NK-92 (cell line): Measurements from ENCODE around the gene FREM3.
"Not testable (repeated sequence)": the region's sequence is repeated elsewhere in the genome, so short reads cannot be mapped to it uniquely, and the experiment has no call there.

ENCODE experiments used
- DNase-seq: peaks from one replicate; lab custom pipeline; 2025; ENCODE audit not compliant: unreplicated experiment; lab: John Stamatoyannopoulos, UW

The FREM3 gene

DNA sequence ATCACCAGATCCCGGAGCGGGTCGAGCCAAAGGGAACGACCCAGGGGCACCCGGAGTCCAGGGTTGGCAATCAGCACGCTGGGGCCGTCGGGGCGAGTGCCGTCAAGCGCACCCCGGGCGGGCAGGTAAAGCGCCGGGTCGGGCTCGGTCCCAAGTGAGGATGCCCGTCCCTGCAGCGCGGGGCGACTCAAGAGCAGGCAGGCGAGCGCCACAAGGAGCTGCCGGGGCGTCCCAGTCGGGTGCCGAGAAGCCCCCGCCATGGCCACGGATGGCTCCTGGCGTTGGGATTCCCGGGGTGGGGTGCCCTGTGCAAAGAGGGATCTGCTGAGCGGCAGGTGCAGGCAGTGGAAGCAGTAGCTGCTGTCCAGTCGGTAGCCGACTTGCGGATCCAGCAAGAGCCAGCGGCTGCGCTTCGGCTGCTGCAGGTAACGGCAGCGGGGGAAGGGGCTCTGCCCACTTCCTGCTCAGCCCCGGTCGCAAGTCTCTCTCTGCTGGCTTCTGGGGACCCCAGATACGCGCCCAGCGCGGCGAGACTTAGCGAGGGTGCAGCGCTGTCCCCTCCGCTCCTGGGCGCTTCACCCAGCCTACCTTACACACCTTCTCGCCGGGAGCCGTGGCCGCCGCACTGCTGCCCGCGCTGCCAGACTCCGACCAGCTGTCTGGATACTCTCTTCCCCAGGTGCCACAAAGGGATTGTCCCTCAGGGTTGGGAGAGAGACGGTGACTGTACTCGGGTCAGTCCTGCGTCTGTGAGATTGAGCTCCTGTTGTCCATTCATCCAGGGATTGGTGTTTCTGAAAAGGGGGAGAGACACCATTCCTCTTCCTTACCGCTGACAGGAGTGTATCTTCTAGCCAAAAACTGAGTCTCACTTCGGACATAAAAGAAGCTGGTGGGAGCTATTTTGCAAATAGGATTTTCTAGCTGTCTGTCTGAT, at the start of gene FREM3:
Gene FREM3 (minus strand): TSS at position 260 of the 937 bp plus-strand sequence. CDS start 0 bp downstream, at position 260.
- DNase-seq, result no peak

DNA sequence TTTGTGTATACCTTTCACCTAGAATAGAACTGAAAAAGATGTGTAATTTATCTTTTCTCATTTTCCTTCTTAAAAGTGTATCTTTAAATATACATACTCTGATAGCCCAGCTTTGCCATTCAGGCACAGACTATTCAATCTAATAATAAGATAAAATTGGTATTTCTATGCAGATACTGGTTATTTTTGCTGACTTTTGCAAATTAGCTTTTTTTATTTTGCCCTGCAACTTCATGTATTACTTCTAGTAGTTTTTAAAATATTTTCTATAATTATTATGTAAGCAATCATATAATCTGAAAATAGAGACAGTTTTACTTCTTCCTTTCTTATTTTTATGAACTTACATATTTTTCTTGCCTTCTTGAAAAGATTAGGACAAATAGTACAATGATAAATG, 45.4 kb upstream of the FREM3 start:
- no peak for DNase-seq

DNA sequence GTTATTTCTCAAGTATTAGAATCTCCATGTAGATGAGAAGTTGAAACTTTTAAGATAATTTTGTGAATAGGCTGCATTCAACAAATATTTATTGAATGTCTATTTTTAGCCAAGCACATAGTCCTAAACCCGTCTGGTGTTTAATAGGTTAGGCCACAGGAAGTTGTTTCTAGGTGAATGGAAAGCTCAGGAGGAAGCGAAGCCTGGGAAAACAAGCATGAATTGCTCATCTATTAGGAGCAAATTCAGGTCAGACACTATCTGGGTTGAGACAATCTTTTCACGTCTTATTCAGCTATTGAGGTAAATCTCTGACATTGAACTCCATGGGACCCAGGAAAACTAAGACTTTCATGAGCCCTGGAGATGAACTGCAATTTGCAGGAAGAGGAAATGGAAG, 43.1 kb upstream of the FREM3 start:
- DNase-seq, result no peak

DNA sequence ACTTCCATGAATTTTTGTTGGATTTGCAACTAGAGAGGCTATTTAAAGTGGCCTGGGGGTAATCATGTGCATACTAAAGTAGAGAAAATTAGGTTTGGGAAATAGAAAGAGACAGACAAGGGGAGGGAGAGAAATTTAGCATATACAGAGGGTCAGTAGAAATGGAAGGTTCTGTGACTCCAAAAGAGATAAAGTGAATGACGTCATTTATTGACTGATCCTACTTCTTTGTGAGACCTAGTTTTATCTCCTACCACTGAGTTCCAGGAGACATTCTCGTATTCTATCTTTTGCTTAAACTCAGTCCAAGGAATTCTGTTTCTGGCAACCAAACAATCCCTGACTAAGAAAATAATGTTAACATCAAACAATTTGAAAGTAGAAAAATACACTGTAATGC, 42.4 kb upstream of the FREM3 start:
- no peak for DNase-seq

DNA sequence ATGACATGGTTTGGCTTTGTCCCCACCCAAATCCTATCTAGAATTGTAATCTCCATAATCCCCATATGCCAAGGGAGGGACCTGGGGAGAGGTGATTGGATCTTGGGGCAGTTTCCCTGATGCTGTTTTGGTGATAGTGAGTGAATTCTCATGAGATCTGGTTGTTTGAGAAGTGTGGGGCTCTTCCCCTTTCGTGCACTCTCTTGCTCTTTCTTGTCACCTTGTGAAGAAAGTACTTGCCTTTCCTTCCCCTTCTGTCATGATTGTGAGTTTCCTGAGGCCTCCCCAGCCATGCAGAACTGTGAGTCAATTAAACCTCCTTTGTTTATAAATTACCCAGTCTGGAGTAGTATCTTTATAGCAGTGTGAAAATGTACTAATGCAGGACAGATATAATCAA, 36.4 kb upstream of the FREM3 start:
- no peak for DNase-seq

DNA sequence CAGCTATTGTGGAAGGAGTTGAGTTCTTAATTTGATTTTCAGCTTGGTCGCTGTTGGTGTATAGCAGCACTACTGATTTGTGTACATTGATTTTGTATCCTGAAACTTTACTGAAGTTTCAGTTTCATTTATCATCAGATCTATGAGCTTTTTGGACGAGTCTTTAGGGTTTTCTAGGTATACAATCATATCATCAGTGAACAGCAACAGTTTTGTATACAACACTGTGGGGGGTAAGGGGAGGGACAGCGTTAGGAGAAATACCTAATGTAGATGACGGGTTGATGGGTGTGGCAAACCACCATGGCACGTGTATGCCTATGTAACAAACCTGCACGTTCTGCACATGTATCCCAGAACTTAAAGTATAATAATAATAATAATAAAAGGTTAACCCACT, 35.6 kb upstream of the FREM3 start:
- DNase-seq, result not testable (repeated sequence)

DNA sequence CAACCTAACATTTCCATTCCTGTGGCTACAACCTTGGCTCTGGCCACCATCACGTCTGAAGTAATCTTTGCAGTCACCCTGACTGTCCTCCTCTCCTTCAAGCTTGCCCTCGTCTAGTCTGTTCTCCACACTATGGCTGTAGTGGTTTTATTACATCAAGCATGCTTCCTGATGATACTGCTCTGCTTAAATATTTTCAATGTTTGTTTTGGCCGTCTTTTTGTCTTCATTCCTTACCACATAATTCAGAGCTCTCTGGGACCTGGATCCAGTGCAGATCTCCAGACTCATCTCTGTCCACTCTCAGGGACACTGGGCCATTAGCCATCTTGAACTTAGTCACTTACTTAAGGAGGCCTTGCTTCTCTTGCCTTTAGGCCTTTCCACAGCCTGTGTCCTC, 27.7 kb upstream of the FREM3 start:
- no peak for DNase-seq

DNA sequence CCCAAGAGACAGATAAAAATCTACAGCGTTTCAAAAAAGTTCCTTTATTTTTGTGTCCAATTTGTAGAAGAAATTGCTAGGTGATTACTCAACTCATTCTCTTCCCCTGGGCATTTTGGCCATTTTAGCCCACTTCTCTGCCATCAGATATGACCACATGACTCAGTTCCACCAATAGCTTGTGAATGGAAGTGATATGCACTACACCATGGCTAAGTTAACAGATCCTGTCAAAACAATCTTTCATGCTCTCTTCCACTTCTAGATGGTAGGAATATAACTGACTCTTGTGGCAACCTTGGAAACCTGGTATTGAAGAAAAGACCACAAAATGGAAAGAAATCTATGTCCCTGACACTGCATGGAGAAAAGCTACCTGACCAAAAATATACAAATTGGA, 26.2 kb upstream of the FREM3 start:
- no peak for DNase-seq

DNA sequence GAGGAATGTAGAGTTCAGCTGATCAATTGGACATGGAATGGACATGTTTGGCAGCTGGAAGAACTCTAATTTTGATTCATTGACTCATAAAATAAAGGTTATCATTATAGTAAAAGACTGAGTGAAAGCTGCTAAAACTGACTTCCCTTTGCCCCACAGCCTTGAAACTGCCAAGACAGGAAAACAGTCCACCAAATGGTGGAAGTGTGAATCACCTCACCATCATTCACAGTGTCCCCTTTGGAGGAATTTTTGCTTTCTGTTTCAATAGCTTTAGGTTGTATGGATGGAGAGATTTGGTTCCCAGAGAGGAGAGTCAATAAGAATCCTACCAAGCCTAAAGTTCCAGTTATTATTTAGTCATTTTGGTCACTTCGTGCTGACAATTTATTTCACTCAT, 20.8 kb upstream of the FREM3 start:
- no peak for DNase-seq

DNA sequence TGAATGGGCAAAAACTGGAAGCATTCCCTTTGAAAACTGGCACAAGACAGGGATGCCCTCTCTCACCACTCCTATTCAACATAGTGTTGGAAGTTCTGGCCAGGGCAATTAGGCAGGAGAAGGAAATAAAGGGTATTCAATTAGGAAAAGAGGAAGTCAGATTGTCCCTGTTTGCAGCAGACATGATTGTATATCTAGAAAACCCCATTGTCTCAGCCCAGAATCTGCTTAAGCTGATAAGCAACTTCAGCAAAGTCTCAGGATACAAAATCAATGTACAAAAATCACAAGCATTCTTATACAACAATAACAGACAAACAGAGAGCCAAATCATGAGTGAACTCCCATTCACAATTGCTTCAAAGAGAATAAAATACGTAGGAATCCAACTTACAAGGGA, 18.3 kb upstream of the FREM3 start:
- DNase-seq, result not testable (repeated sequence)

DNA sequence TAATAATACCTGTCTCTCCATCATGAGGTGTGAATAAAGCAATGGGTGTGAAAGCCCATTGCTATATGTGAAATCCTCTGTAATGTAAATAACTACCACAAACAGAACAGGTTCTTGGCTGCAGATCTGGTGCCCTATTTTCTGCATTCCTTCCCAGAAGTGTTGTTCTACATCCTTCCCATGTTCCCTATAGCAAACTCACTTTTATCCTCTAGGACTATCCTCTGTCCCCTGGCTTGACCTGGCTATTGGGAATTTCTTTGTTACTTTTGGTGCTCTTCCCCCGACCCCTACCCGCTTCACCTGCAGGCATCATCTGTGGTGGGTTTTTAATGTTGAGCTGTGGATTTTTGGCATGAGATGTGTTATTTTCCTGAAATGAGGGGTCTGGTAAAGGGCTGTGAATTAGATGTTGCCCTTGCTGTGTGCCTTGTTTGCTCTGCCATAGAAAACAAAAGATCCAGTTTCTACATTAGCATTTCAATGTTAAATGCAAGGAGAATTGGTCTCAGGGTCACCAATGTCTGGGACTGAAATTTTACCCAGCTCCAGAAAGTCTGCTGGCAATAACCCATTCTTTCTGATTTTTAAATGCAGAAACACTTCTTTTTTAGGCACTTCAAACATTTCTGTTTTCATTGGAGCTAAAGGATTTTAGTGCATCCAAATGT, 13.6 kb upstream of the FREM3 start:
- DNase-seq, result no peak

DNA sequence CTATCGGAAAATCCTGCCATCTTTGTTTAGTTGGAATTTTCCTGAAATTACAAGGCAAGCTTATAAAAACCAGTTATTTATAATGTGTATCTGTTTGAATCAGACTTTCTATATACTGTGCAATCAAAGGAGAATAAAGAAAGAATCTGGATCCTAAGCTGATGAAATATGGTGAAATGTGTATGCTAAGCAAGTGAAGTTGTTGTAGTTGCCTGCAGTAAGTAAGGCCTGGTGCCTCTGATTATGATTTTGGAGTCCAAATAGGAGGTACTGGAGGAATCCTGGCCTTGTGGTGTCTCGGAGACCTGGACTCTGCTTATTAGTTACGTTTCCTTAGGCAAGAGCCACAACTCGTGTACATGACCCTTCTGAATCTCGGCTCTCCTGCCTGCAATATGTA, 13.1 kb upstream of the FREM3 start:
- no peak for DNase-seq

DNA sequence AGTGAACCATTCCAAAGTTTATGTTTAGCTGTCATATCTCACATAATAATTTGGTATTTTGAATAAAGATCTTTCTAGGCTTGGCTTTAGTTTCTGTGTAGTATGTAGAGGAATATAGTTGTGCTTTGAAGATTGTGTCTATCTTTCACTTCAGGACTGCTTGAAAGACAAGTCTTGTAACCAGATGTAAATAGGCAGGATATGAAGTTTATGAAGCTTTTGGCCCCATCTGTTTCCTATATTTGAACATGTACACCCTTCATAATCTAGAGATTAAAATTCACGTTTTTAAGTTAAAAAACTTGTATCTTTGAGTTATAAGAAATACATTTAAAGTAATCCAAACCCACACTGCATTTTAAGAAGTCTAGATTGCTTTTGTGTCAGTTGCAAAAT, 11.7 kb upstream of the FREM3 start:
- DNase-seq, result no peak

DNA sequence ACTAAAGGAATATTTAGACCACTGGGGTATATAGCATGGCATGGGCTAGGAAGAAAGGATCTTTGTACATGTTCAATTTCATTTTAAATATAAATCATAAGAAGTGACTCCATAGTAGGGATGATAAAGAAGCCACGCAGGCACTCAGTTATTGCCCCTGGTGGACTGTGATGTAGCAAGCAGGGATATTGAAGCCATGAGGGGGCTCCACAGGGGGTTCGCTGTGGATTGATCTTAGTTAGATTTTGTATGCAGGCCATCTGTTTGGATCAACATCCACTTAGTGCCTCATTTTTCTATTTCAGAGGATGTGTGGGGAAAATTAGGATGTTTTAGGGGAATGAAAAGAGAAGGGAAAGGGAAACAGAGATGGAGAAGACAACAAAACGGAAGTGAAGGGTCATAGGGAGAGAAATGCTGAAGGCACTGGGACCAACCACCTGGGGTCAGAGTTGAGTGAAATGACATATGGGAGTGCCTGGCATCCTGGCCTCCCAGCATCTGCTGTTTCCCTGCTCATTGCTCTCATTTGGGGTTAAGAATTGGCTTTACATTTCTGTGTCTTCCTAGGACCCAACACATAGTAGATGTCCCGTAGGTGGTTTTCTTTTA, 11.2 kb upstream of the FREM3 start:
- DNase-seq, result no peak

DNA sequence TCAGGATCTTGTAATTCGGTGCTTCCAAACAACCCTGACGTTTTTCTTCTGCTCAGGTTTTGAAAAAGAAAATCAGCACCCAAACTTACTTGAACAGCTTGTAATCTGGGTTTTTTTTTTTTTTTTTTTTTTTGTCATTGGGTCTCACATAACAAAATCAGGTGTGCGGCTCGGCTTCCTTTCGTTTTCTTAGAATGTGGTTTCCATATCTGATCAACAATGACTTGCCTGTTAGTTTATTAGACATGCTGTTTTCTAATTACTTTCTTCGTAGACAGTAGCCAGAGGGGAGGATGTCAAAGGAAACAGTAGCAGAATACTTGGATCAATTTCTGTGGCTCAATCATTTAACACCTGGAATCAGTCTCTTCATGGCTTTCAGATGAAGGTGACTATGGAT, 890 bp upstream of the FREM3 start:
- DNase-seq, result no peak

DNA sequence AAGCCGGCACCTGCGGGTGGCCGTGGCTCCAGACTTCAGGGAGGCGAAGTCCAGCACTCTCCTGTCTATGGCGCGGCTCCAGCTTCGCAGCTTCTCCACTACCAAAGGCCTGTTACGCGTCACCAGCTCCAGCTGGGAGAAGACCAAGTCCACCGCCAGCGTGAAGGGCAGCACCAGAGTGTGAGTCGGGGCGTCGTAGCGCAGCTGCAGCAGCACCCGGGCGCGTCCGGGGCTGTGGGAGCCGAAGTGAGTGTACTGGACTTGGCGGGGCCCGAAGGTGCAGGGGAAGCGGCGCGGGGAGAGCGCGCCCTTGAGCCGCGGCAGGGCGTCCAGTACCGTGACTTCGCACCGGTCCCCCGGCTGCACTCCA, 444 bp downstream of the FREM3 start:
- no peak for DNase-seq

DNA sequence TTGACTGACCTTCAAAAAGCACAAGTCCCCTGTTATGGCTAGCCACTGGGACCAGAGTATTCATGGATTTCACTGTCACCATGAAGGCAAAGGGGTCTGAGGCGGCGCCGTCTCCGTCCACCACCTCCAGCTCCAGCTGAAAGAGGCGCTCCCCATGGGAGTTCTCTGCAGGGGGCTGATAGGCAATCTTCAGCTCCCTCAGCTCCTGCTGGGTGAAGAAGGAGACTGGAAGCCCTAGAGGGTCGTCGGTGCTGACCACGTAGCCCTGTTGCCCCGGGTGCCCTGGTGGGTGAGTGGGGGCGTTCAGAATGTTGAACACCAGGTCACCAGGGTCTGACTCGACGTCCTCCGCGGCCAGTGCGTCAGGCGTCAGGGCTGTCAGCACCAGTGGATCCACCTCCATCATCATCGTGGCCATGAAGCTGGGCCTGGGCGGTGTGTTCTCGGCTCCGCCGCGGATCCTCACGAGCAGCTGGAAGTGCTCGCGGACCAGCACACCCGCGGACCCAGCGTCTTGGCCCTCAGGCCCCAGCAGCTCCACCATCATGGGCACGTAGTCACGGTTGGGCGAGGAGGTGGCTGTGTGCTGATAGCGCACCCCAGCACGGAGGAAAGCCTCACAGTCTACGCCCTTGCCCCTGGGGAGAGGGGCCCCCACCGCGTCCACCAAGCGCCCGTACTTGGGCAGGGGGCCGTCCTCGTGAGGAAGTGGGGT, 987 bp downstream of the FREM3 start:
- DNase-seq, result no peak

DNA sequence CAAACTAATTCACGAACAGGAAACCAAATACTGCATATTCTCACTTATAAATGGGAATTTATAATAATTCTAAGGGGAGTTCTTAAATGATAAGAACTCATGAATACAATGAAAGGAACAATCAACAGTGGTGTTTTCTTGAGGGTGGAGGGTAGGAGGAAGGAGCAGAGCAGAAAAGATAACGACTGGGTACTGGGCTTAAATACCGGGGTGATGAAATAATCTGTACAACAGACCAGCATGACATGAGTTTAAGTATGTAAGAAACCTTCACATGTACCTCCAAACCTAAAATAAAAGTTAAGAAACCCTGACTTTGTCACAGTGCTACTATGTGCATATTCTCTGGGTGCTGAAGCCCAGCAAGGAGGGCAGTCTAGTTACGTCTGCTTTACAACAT, 6.6 kb downstream of the FREM3 start:
- no peak for DNase-seq

DNA sequence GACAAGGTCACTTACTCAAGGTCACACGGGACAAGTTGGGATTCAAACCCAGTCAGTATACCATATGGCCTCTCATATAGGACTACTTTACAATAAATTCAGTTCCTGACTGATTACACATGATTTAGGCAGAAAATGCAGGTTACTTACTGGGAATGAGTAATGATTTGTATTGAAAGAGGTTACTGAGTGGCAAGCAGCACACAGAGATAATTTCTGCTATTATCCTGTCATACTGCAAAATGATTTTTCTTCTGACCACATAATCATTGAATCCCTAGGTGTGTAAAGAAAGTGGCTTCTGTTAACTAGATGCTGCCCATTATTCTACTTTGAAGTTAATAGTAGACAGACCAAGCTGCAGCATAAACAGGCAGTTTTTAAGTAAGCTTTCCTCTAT, 8.2 kb downstream of the FREM3 start:
- DNase-seq, result no peak

DNA sequence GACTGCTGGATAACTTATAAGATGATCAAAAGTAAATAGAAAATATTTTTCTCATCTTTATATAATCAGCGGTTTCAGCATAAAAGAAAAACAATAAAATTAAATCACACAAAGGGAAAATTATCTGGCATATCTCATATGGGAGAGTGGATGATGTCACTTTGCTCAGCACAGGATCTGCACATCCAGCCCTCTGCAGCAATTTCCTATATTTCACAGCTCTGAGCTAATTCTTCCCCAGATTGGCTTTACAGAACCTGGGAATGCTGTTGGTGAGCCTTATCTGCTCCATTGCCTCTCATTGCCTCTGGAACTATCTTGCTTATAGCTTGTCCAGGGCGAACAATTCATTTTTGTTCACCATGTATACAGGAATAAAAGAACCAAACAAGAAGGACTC, 21.0 kb downstream of the FREM3 start:
- no peak for DNase-seq

DNA sequence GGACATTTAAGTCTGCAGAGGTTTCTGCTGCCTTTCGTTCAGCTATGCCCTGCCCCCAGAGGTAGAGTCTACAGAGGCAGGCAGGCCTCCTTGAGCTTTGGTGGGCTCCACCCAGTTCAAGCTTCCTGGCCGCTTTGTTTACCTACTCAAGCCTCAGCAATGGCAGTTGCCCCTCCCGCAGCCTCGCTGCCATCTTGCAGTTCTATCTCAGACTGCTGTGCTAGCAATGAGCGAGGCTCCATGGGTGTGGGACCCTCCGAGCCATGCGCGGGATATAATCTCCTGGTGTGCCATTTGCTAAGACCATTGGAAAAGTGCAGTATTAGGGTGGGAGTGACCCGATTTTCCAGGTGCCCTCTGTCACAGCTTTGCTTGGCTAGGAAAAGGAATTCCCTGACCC, 26.8 kb downstream of the FREM3 start:
- not testable (repeated sequence) for DNase-seq
